Esophagus muscularis mucosa (tissue), 3 donors: Measurements from ENCODE around the gene ZC3H8.

Experiments used
- CTCF ChIP-seq, 3 experiments: fragments of 200-600 bp in 2 of 3; fragments of 450-650 bp in 1 of 3; sonication (generic) in 2 of 3; IDR thresholded peaks; one replicate each; pipeline ENCODE4 v1.5.1; 2017 to 2019; ENCODE audit warnings: antibody characterized with exemption in 3 of 3, mild to moderate bottlenecking in 2 of 3, moderate library complexity in 1 of 3
- POLR2A ChIP-seq: fragments of 450-650 bp; IDR thresholded peaks from one replicate; pipeline ENCODE4 v1.6.1; 2017; ENCODE audit warnings: antibody characterized with exemption, moderate library complexity, mild to moderate bottlenecking, low read depth

GRCh38 chr2:112183327-112184025 is 71.4 kb downstream of the ZC3H8 start:
- TF ChIP-seq POLR2A (no peak), CTCF (IDR thresholded peaks at IDR 0.05) (no peak)
